OCI-M2 (cell line): Measurements from ENCODE around the gene GOLGA6A.
"Not testable (repeated sequence)": the region's sequence is repeated elsewhere in the genome, so short reads cannot be mapped to it uniquely, and the experiment has no call there.

Experiments used
- DNase-seq: peaks from one replicate; lab custom pipeline; 2025; ENCODE audit not compliant: unreplicated experiment; lab: John Stamatoyannopoulos, UW

GOLGA6A gene

DNA sequence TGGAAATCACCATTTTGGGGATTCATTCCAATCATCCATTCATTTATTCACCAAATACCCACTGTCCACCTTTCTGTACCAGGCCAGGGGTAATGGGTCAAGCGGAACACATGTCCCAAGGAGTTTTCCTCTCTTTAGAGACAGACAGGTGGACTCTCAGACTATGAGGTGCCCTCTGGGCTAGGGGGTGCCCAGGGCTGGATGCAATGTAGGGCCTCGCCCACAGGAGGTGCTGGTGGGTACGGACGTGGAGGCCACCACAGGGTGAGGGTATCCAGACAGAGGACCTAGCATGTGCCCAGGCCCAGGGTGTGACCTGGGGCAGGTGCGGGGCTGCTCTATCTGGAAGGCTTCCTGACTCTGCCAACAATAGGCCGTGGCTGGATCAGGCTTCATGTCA is 26.3 kb upstream of the GOLGA6A start:
- not testable (repeated sequence) for DNase-seq

DNA sequence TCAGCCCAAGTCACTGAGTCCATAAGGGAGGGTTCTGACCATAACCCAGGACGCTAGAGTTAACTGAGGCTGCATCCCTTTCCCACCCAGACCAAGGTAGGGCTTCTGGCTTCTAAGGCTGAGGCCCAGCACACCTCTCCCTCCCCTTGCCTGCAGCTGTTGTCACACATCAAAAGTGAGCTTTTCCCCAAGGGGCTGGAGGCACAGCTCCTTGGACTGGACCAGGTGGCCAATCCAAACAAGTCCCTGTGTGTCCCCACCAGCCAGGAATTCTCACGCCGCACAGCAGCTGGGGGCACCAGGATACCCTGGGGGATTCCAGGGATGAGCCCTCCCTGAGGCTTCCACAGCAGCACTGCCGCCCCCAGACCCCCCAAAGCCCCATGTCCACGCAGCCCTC is 25.8 kb upstream of the GOLGA6A start:
- no peak for DNase-seq

DNA sequence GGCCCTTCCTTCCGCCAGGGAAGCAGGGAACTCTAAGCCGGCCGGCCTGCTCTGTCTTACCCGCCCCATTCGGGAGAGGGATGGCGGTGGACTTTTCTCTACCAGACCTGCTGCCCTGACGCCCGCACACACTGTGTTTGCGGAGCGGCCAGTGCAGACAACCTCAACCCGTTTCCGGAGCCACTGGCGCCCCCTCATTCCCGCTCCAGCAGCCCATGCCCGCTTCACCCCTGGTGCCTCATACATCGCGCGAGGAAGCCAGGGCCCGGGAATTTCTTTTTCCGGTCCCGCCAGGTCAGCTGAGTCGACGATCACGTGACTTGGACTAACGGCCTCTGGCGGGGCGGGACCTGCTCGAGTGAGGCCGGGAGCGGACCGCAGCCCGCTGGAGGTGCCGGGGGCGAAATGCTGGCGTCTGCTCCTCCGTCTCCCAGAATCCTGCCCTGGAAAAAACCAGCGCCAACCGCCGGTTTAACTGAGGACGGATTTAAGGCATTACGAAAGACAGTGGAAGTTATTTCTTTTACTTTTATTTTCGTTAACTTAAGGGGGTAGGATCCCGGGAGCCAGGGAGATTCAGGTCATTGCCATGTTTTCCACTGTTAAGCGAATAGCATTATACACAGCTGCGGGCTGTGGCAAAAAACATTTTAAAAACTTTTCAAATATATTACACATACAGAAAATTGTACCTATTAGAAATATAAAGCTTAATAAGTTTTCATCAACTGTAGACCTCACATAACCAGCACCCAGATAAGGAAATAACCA is 17.8 kb upstream of the GOLGA6A start:
- DNase-seq: not testable (repeated sequence)

DNA sequence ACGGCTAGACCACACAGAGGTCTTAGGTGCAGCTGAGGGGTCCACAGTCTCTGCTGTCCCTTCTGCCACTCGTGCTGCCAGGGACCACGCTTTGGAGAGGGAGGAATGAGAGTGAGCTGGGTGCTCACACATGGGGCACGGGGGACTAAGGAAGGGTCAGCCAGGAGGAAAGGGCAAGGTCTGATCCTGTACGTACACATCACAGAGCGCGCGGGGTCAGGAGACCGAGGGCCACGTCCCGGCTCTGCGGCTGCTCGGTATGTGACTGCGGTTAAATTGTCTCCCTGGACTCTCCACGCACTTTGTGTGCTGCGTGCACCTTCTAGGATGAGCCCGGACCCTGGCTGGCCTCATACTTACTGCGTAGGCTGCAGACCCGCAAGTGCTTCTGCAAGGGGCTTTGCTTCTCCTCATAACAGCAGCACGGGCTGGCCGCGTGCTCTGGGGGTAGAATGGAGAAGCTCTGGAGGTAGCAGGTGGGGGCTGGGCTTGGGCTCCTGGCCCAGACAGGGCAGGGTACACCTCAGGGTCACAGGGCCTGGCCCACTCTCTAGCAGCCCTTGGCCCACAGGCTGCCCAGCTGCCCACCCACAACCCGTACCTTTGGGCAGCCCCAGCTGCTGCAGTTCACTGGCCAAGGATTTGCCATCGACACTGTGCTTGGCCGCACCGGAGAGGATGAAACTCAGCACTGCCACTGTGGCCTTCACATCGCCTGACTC is 14.6 kb upstream of the GOLGA6A start:
- DNase-seq: not testable (repeated sequence)

DNA sequence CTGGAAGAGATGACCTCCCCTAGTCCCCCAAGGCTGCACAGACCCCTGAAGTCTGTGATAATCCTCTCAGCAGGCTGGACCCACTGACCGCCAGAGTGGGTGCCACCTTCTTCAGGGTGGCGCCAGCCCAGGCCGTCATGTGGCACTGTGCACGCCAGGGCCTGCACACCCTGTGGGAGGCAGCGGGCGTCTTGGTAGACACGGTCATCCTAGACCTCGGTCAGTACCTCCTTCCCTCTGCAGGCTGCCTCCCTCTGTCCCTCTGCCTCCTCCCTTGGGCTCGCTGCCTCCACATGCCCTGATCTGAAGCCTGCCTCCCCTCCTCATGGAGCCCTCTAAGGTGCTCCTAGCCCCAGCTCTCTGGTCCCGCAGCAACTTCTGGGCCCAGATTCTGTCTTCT is 13.3 kb upstream of the GOLGA6A start:
- not testable (repeated sequence) for DNase-seq

DNA sequence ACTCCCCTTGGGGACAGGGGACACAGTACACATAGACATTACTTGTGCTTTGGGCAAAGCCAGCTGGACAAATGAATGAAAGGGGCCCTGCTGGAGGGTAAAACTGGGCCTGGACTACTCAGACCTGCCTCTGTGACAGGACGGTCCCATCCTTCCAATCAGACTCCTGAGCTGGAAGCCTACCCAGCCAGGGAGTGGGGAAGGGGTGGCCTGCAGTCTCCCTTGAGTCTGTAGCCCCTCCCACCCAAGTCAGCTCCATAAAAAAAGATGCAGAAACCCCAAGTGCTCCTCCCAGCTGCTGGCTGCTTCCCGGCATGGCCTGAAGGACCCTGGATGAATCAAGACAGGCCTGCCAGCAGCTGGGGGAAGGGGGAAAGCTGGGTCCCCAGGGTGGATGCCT is 12.2 kb upstream of the GOLGA6A start:
- not testable (repeated sequence) for DNase-seq

DNA sequence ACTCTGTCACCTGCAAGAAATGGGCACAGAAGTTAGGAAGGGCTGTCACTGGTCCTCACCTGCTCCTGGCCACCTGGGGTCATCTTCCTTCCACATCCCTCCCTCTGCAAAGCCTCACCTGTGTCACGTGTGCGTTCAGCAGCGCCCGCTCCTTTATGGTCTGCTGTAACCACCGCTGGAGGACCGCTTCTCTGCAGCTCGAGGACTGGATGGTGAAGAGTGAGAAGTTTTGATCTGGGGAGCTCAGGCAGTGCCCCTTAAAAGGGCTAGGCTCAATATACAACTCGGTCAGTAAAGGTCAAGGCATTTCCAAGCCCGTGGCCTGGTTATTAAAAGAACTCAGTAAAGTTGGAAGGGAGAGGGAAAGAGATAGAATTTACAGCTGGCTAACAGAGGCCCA is 6.6 kb downstream of the GOLGA6A start:
- DNase-seq: not testable (repeated sequence)

DNA sequence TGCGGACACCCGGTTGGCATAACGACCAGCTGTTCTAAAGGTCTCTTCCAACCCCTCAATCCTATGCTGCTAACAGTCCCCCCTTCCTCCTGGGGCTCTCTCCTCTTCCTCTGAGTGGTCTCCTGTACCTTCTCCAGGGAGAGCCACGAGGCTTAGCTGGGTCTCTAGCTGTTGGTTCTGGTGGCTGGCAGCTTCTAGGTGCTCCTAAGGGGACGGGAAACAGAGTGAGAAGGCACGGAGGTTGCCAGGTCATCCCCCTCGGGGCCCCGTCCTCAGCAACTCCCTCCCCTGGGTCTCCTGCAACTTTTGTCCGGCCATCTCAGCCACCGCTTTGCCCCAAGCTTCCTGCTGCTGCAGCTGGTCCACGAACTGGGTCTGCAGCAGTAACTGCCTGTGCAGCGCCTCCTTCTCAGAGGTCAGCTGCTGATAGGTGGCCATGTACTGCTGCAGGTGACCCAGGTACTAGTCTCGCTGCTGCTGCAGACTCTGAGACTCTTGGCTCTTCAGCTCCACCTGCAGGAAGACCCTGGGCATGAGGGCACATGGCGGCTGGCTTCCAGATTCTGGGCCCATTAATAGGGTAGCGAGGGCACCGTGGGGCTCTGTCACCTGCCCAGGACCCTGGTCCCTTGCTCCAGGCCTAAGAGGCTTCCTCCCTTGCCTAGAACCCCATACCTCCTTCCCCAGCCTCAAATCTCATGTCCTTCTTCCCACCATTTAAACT is 9.6 kb downstream of the GOLGA6A start:
- not testable (repeated sequence) for DNase-seq

DNA sequence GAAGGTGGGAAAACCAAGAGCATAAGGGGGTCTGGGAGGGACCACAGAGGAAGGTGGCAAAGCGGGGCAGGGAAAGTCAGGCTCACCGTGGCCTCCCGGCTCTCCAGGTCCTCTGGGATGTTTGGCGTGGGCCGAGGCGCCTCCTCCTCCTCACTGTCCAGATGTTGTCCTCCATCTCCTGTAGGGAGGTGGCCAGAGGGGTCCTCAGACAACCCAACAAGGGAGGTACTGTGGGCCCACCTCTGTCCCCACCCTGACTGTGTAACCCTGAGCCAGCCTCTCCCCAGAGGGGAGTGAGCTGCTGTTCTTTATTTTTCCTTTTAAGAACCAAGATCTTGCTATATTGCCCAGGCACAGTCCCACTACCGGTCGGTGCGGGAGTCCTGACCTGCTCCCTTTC is 10.2 kb downstream of the GOLGA6A start:
- not testable (repeated sequence) for DNase-seq

DNA sequence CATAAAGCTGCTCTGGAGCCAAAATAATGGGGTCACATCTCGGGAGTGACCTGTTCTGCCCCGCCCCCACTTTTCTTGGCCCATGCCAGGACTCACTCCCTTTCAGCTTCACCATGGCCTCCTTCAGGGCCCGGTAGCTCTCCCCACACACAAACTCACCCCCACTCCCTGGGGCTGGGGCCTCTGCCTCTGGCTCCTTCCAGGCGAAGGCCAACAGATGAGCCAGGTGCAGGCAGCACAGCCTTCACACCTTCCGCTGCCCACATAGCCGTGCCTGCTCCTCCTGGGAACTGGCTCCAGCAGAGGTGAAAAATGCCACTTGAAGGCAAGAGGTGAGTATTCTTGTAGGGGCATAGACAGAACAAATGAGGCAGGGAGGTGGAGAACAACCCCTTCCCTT is 10.7 kb downstream of the GOLGA6A start:
- DNase-seq: not testable (repeated sequence)

DNA sequence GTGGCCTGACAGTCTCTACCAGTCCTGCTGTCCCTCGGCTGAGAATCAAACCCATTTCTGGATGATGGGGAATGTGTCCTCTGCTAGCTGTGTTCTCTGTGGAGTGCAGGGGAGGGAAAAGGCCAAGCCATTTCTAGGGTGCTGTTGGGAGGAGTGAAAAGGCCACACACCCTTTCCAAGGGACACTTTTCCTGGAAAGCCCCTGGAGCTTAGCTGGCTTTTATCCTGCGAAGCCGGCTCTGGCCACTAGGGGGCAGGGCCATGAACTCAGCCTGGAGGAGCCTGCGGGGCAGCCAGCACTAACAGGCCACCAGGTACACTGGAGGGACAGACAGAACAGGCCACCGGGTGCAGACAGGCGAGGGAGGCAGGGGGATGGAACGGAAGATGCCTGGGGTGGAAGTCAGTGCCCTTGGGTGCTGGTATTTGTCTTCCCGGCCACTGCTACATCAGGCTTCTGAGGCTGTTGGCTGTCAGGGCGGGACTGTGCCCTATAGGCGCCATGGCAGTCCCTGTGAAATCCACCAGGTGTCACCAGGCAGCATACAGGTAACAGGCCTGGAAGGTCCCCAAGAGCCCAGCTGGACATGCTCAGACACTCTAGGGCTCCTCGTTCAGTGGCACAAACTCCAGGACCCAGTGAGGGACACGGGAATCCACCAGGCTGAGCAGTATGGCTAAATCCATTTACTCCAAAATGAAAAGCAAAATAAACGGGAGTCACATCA is 16.5 kb downstream of the GOLGA6A start:
- not testable (repeated sequence) for DNase-seq

DNA sequence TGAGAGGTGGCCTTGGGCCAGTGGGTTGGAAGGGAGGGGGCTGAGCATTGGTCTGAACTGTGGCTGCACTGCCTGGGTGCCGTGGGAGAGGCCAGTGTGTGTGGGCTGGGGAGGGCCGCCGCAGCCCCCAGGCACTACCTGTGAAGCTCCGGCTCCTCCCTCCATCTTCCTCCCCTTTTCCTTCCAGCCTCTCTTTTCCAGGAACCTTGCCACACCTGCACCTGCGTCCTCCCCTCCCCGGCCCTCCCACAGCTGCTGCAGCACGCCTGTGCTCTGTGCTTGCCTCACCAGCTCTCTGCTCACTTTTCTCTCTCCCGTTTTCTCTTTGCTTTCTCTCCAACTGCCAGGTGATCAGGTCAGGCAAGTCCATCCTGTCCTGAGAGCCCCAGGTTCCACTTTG is 17.5 kb downstream of the GOLGA6A start:
- not testable (repeated sequence) for DNase-seq

DNA sequence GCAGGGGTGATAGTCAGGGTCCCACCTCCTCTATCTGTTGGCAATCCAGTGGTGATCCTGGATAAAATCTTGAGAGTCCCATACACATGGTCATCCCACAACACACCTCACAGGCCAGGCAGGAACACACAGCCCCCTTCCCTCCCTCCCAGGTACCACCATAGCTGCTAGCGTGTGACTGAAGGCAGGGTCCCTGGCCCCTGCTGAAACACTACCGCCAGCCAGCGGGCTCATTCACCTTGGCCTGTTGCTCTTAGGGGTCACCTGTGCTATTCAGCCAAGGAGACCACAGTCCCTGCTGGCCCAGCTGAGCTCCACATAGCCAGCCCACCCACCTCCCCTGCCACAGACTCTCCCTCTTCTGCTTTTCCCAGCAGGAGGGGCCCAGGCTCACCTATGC is 18.2 kb downstream of the GOLGA6A start:
- DNase-seq: not testable (repeated sequence)

DNA sequence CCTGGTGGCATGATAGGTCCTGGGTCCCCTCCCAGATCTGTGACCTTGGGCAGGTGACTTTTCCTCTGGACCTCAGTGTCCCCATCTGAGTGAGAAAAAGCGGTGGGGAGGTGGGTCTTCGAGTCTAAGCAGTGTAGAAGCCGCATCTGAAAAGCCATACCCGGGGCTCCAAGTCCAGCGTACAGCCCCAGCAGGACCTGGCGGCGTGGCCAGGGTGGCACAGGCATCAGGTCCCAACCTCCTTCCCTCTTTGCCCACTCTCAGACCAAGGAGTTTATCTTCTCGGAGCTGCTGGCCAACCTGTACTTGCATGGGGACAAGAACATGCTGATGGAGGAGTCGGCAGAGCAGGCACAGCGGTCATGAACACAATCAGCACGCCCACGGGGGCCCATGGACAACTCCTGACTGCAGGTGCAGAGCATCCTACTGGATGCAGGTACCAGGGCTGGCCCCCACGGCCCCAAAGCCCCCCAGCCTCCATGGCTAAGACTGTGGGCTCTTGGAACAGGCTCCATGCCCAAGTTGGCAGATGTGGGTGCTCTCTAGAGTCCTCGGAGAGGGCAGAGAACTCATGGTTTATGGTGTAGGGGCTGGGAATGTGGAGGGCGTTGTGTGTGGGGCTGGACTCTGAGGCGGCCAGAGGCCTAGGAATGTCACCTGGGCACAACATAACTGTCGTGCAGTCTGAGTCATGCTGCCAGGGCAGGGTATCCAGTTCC is 18.8 kb downstream of the GOLGA6A start:
- DNase-seq: not testable (repeated sequence)

DNA sequence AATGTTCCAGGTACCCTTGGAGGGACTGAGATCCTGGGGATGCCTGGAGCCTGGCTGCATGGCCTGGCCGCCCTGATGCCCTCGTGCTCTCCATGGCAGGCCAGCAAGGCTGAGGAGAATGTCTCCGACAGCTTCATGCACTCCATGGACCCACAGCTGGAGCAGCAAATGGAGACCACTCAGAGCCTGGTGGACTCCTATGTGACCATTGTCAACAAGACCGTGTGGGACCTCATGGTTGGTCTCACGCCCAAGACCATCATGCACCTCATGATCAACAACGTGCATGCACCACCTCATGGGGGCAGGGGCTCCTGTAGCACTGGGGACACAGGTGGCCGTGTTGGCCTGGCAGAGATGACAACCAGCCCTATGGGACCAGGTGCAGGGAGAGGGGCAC is 19.7 kb downstream of the GOLGA6A start:
- no peak for DNase-seq

DNA sequence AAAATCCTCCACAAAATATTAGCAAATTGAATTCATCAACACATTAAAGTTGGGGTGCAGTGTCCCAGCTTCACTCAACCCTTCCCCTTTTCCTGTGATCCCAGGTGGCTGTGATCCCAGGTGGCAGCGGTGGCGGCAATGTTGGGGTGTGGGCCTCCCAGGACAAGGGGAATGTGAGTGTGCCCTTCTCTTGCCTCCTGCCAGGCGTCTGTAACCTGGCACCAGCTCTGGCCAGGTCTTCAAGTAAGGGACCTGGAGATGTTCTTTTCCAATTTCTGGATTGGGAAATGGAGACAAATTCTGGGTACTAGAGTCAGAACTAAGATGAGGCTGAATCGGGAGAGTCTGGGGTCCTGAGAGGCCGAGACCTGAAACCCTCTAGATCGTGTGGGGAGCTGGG is 20.1 kb downstream of the GOLGA6A start:
- DNase-seq: no peak

DNA sequence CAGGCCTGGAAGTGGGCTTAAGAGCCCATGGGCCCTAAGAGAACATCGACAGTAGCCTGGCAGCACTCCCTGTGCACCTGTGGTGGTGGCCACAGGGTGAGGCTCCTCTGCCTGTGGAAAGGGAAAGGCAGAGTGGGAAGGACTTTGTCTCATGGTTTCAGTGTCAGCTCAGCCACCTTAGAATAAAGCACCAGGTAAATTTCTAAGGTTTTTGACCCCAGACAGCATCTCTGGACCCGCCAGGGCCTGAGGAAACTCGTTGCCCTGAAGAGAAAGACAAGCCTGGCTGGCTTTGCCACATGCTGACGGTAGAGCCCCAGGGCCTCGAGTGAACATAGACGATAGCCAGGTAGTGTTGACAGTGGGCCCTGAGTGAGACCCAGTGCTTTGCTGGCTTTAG is 22.1 kb downstream of the GOLGA6A start:
- no peak for DNase-seq

DNA sequence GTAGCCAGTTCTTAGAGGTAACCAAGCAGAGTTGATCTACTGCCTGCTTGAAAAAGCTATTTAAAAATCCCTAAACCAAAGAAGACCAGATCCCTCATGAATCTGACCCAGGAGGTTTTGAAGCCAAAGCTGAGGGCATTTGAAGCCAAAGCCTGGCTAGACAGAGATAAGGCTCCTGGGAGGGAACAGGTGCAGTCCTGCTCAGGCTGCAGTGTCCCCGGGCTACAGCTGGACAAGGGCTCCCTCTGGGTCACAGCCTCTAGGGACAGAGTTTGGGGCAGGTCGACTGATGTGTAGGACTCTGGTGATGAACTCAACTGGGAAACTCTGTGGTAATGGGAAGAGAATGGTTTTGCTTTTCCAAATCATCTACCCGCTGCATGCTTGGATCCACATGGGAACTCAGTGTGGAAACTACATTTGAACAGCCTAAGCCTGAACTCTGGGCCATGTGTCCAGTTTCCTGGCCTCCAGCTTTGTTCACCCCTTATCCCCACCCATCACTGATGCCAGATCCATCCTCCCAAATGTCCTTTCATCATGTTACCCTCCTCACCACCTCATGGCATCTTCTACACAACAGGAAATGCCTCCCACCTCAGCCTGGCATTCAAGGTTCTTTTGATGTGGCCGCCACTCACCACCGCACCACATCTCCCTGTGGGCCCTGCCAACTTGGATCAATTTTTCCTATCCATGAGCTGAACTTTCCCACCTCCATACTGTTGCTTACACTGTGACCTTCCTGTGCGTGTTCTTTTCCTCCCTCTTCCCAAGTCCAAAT is 23.1 kb downstream of the GOLGA6A start:
- DNase-seq: not testable (repeated sequence)

DNA sequence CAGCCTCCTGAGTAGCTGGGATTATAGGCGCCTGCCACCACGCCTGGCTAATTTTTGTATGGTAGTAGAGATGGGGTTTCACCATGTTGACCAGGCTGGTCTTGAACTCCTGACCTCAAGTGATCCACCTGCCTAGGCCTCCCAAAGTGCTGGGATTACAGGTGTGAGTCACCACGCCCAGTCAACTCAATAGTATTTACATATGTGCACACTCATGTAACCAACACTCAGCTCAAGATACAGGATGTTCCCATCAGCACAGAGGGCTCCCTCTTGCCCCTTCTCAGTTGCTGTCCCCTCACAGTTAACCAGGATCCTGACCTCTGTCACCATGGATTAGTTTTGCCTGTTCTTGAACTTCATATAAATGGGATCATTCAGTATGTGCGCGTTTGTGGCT is 26.0 kb downstream of the GOLGA6A start:
- DNase-seq: not testable (repeated sequence)

DNA sequence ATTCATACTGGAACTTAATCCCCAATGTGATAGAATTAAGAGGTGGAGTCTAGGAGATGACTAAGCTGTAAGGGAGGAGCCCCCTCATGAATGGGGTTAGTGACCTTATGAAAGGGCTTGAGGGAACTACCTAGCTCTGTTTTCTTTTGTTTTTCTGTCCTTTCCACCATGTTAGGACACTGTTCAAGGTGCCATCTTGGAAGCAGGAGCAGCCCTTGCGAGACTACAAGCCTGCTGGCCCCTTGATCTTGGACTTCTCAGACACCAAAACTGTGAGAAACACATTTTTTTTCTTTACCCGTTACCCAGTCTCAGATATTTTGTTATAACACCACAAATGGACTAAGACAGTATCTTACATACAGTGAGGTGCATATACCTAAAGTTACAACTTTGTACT is 26.5 kb downstream of the GOLGA6A start:
- no peak for DNase-seq
